RPMI7951 (cell line): ENCODE results near the gene ZNF318. TPM values are rescaled to one million over a fixed set of nuclear protein-coding genes. Genes with fewer than 3 reads are reported as not detected.
"Not testable (repeated sequence)": the region's sequence is repeated elsewhere in the genome, so short reads cannot be mapped to it uniquely, and the experiment has no call there.

Source experiments
- DNase-seq: peaks from one replicate; pipeline ENCODE4 v3.0.0-alpha.2; 2012; ENCODE audit warnings: low read depth
- total RNA-seq: library from RNA; depleted of rRNA; stranded (reverse); fragments of >200 nt; shearing (Covaris generic); gene quantifications from 2 replicates; pipeline ENCODE4 v1.2.3, GENCODE V29; 2014

Gene ZNF318
- total RNA-seq, 1 experiment from 2014 or later, result 10.9 TPM

- no peak for DNase-seq
Measured at GRCh38 chr6:43389730-43390295, 20.4 kb upstream of the ZNF318 start.

GRCh38 chr6:43386492-43386891 lies 17.0 kb upstream of the ZNF318 start:
- DNase-seq, result no peak

- peak; percentile 61 for DNase-seq
Measured at GRCh38 chr6:43383021-43383667, 13.7 kb upstream of the ZNF318 start.

- DNase-seq, result not testable (repeated sequence)
Measured at GRCh38 chr6:43380858-43381257, 11.4 kb upstream of the ZNF318 start.

- no peak for DNase-seq
Measured at GRCh38 chr6:43378631-43379030, 9.2 kb upstream of the ZNF318 start.

GRCh38 chr6:43377710-43378229 lies 8.3 kb upstream of the ZNF318 start:
- no peak for DNase-seq

GRCh38 chr6:43376551-43376981 lies 7.1 kb upstream of the ZNF318 start:
- DNase-seq, result peak; percentile 64

- DNase-seq, result no peak
Measured at GRCh38 chr6:43375693-43376092, 6.2 kb upstream of the ZNF318 start.

GRCh38 chr6:43373252-43373875 lies 3.9 kb upstream of the ZNF318 start:
- no peak for DNase-seq

GRCh38 chr6:43370003-43370580 lies 645 bp upstream of the ZNF318 start:
- DNase-seq, result peak; percentile 28

GRCh38 chr6:43368259-43369160 lies 937 bp downstream of the ZNF318 start:
- peak; percentile 40 for DNase-seq

- no peak for DNase-seq
Measured at GRCh38 chr6:43367245-43367984, 2.0 kb downstream of the ZNF318 start.

- DNase-seq, result no peak
Measured at GRCh38 chr6:43361269-43361668, 8.2 kb downstream of the ZNF318 start.

- DNase-seq, result no peak
Measured at GRCh38 chr6:43359831-43360230, 9.6 kb downstream of the ZNF318 start.

GRCh38 chr6:43359381-43359780 lies 10.1 kb downstream of the ZNF318 start:
- DNase-seq, result no peak

GRCh38 chr6:43355862-43356590 lies 13.4 kb downstream of the ZNF318 start:
- DNase-seq, result no peak

- DNase-seq, result not testable (repeated sequence)
Measured at GRCh38 chr6:43351951-43352350, 17.5 kb downstream of the ZNF318 start.

- DNase-seq, result no peak
Measured at GRCh38 chr6:43347444-43347843, 22.0 kb downstream of the ZNF318 start.

- no peak for DNase-seq
Measured at GRCh38 chr6:43347021-43347420, 22.4 kb downstream of the ZNF318 start.

- not testable (repeated sequence) for DNase-seq
Measured at GRCh38 chr6:43346243-43346642, 23.2 kb downstream of the ZNF318 start.
